ENCODE measurements around the gene EPN2.

Gene EPN2

DNA sequence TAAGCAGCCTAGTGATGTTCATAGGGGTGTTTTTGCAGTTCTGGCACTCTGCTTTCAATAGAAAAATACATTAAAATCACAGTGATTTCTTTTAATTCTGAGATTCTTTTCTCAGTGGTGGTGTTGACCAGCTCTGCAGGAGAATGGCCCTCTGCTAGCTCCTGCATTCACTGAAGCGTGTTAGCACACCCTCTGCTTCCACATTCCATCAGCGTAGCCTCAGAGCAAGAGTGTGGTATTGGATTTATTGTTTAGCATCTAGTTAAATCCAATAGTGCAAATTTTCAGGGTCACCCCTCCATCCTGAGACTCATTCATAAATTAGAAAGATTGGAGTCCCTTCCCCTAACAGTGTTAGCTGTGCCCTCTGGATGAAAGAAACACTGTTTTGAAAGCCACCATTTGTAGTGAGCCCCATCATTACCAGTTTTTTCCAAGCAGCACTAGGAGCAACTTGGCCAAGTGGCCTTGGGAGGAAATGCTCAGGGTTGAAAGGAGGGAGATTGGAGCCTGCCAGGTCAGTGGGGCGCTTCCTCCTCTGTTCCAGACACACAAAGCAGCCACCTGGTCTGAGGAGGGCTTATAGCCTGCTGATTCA lies 79.7 kb downstream of the EPN2 start:
- Histone ChIP-seq H3K27ac (ENCODE audit: low read depth, low read length) (no peak overlapping the region), H3K4me3 (ENCODE audit: insufficient read depth, low read length, poor library complexity, severe bottlenecking) (no peak overlapping the region), H3K9me2 (replicated peaks; ENCODE audit: insufficient read depth, low read length) (no peaks in the 10 kb centered on the region), H3K9ac (ENCODE audit: low read length) (no peak overlapping the region), H3F3A (ENCODE audit: insufficient read depth) (no peaks in the 10 kb centered on the region), H4K20me1 (ENCODE audit: low read depth, low read length) (no peaks in the 10 kb centered on the region), H3K27me3 (ENCODE audit: low read length) (no peaks in the 10 kb centered on the region), H3K79me2 (ENCODE audit: insufficient read depth, low read length) (no peaks in the 10 kb centered on the region), H3K36me3 (ENCODE audit: low read length) (no peaks in the 10 kb centered on the region), H2AFZ (ENCODE audit: low read depth, low read length, severe bottlenecking) (no peak overlapping the region), H3K4me2 (ENCODE audit: low read depth, low read length, poor library complexity, severe bottlenecking) (no peak overlapping the region), H3K9me3 (ENCODE audit: insufficient read depth, low read length) (no peaks in the 10 kb centered on the region)
- TF ChIP-seq, protein P1, sequence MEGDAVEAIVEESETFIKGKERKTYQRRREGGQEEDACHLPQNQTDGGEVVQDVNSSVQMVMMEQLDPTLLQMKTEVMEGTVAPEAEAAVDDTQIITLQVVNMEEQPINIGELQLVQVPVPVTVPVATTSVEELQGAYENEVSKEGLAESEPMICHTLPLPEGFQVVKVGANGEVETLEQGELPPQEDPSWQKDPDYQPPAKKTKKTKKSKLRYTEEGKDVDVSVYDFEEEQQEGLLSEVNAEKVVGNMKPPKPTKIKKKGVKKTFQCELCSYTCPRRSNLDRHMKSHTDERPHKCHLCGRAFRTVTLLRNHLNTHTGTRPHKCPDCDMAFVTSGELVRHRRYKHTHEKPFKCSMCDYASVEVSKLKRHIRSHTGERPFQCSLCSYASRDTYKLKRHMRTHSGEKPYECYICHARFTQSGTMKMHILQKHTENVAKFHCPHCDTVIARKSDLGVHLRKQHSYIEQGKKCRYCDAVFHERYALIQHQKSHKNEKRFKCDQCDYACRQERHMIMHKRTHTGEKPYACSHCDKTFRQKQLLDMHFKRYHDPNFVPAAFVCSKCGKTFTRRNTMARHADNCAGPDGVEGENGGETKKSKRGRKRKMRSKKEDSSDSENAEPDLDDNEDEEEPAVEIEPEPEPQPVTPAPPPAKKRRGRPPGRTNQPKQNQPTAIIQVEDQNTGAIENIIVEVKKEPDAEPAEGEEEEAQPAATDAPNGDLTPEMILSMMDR (IDR thresholded peaks at IDR 0.05; ENCODE audit: insufficient read depth, low read length, poor library complexity, severe bottlenecking) = no peak
- TF ChIP-seq EZH2phosphoT487 (conservative IDR thresholded peaks at IDR 0.05; ENCODE audit: low read length) = no peak

DNA sequence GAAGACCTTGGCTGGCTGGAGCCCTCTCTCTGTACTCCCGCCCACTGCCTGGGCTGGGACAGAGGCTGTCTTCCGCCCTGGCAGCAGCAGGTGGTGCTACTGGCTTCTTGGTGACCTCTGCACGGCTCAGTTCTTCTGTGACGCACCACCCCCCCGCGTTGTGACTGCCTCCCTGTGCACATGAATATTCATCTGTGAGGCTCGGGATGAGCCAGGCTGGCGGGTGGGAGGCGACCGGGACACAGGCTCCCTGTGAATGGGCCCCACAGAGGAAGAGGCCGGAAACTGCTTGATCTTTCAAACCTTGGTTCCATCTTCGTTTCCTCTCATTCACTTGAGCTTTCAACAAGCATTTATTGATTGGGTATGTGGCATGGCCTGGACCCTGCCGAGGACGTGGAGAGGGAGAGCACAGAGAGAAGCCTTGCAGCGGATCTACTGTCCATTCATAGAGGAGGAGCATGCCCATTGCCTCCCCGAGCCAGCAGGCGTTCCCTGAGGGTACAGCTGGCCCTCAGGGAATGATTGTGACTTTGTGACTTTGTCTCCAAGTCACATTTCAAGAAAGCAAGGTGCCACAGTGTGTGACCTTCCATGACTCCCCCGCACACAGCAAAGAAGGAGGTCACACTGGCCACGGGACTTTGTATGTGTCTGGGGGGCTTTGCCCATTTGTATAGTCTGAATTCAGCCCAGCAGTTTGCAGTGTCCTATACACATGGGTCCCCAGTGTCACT lies 80.4 kb downstream of the EPN2 start:
- Histone ChIP-seq H3K27ac (ENCODE audit: low read depth, low read length) (no peak overlapping the region), H3F3A (ENCODE audit: insufficient read depth) (no peaks in the 10 kb centered on the region), H3K4me2 (ENCODE audit: low read depth, low read length, poor library complexity, severe bottlenecking) (peak overlapping the region; percentile 31), H2AFZ (ENCODE audit: low read depth, low read length, severe bottlenecking) (no peak overlapping the region), H3K27me3 (ENCODE audit: low read length) (no peaks in the 10 kb centered on the region), H3K79me2 (ENCODE audit: insufficient read depth, low read length) (no peaks in the 10 kb centered on the region), H3K9me2 (replicated peaks; ENCODE audit: insufficient read depth, low read length) (no peaks in the 10 kb centered on the region), H4K20me1 (ENCODE audit: low read depth, low read length) (no peaks in the 10 kb centered on the region), H3K4me3 (ENCODE audit: insufficient read depth, low read length, poor library complexity, severe bottlenecking) (no peak overlapping the region), H3K9me3 (ENCODE audit: insufficient read depth, low read length) (no peaks in the 10 kb centered on the region), H3K9ac (ENCODE audit: low read length) (no peak overlapping the region), H3K36me3 (ENCODE audit: low read length) (no peaks in the 10 kb centered on the region)
- TF ChIP-seq, protein P1 (IDR thresholded peaks at IDR 0.05; ENCODE audit: insufficient read depth, low read length, poor library complexity, severe bottlenecking) = peak; percentile 42
- TF ChIP-seq EZH2phosphoT487 (conservative IDR thresholded peaks at IDR 0.05; ENCODE audit: low read length) = no peak

DNA sequence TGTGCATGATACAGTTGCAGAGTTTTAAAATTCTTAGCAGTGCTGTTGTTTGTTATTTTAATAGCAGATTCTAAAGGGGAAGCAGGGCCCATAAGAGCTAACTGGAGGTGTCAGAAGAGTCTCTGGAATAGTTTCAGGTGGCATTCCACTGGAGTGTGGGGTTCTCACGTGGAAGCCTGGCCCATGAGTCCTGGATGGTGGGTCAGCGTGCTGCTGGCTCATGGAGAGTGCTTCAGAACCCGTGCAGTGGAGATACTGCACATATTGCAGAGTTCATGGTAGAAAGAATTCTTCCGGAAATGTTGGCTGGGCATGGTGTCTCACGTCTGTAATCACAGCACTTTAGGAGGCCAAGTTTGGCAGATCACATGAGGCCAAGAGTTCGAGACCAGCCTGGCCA lies 81.4 kb downstream of the EPN2 start:
- H3K9ac ChIP-seq (ENCODE audit: low read length) = no peak overlapping the region
- no peaks in the 10 kb centered on the region for H3K9me2 ChIP-seq (replicated peaks; ENCODE audit: insufficient read depth, low read length)
- H2AFZ ChIP-seq (ENCODE audit: low read depth, low read length, severe bottlenecking) = no peak overlapping the region
- no peaks in the 10 kb centered on the region for H3F3A ChIP-seq (ENCODE audit: insufficient read depth)
- H3K4me2 ChIP-seq (ENCODE audit: low read depth, low read length, poor library complexity, severe bottlenecking) = no peak overlapping the region
- H3K27me3 ChIP-seq (ENCODE audit: low read length) = no peaks in the 10 kb centered on the region
- H3K9me3 ChIP-seq (ENCODE audit: insufficient read depth, low read length) = no peaks in the 10 kb centered on the region
- no peaks in the 10 kb centered on the region for H3K36me3 ChIP-seq (ENCODE audit: low read length)
- no peak overlapping the region for H3K4me3 ChIP-seq (ENCODE audit: insufficient read depth, low read length, poor library complexity, severe bottlenecking)
- TF ChIP-seq, protein P1 (IDR thresholded peaks at IDR 0.05; ENCODE audit: insufficient read depth, low read length, poor library complexity, severe bottlenecking) = no peak
- TF ChIP-seq EZH2phosphoT487 (conservative IDR thresholded peaks at IDR 0.05; ENCODE audit: low read length) = no peak
- no peaks in the 10 kb centered on the region for H3K79me2 ChIP-seq (ENCODE audit: insufficient read depth, low read length)
- no peaks in the 10 kb centered on the region for H4K20me1 ChIP-seq (ENCODE audit: low read depth, low read length)
- H3K27ac ChIP-seq (ENCODE audit: low read depth, low read length) = no peak overlapping the region

All from SU-DHL-6 (cell line).